ENCODE measurements around the gene OSBPL5.
A peak's percentile ranks its signal among the peaks of the same experiment; 100 is the strongest.

OSBPL5 gene

GRCh38 chr11:3103076-3103475, 62.0 kb downstream of the OSBPL5 start:
- TF ChIP-seq, protein P1, sequence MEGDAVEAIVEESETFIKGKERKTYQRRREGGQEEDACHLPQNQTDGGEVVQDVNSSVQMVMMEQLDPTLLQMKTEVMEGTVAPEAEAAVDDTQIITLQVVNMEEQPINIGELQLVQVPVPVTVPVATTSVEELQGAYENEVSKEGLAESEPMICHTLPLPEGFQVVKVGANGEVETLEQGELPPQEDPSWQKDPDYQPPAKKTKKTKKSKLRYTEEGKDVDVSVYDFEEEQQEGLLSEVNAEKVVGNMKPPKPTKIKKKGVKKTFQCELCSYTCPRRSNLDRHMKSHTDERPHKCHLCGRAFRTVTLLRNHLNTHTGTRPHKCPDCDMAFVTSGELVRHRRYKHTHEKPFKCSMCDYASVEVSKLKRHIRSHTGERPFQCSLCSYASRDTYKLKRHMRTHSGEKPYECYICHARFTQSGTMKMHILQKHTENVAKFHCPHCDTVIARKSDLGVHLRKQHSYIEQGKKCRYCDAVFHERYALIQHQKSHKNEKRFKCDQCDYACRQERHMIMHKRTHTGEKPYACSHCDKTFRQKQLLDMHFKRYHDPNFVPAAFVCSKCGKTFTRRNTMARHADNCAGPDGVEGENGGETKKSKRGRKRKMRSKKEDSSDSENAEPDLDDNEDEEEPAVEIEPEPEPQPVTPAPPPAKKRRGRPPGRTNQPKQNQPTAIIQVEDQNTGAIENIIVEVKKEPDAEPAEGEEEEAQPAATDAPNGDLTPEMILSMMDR (IDR thresholded peaks at IDR 0.05; ENCODE audit: low read depth, low read length), result no peak
- H3K4me3 ChIP-seq (ENCODE audit: low read depth, low read length), result no peak overlapping the region

DNA sequence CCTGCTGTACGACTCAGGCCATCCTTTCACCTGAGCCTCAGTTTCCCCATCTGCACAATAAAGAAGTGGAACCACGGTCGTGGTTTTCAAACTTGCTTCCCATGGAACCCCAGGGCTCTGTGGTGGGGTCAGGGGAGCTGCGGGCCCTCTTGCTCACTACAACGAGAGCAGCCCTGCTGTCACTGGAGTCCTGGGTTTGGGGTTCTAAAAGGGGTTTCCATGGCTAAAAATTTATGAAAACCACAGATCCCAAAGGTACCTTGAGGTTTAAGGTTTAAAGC, 62.5 kb downstream of the OSBPL5 start:
- TF ChIP-seq, protein P1 (IDR thresholded peaks at IDR 0.05; ENCODE audit: low read depth, low read length), result no peak
- no peak overlapping the region for H3K4me3 ChIP-seq (ENCODE audit: low read depth, low read length)

DNA sequence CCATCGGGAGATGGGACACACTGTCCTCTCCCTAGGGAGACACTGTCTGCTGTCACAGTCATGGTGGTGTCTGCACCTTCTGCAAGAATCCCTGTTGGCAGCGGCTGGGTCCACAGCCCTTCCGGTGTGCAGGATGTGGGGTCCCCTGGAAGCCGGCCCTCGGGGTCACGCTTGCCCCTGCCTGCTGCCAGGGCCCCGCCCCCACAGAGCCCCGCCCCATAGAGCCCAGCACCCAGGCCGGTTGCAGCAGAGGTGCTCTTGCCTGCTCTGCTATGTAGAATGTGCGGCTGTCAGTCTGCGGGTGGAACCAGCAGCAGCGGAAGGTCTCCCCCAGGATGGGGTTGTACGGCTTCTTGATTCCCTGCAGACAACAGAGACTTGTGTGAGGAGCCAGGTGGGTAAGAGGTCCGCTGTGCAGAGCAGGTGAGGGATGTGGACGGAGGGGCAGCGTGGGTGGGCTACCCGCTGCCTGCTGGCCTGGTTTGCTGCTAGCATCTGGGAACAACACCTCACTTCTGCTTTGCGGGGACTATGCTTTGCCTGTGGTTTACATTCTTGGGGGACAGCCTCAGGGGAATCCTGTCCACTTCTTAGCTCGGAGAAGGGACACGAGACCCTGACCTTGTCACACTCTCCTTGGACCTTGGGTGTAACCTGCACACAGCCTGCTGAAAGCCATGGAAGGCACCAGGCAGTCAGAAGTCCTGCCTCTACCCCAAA, 63.0 kb downstream of the OSBPL5 start:
- H3K4me3 ChIP-seq (ENCODE audit: low read depth, low read length), result no peak overlapping the region
- TF ChIP-seq, protein P1 (IDR thresholded peaks at IDR 0.05; ENCODE audit: low read depth, low read length), result no peak

GRCh38 chr11:3099178-3099577, 65.9 kb downstream of the OSBPL5 start:
- H3K4me3 ChIP-seq (ENCODE audit: low read depth, low read length), result no peak overlapping the region
- TF ChIP-seq, protein P1 (IDR thresholded peaks at IDR 0.05; ENCODE audit: low read depth, low read length), result no peak

- TF ChIP-seq, protein P1 (IDR thresholded peaks at IDR 0.05; ENCODE audit: low read depth, low read length), result no peak
- H3K4me3 ChIP-seq (ENCODE audit: low read depth, low read length), result no peak overlapping the region
Measured at GRCh38 chr11:3096909-3097530, 68.1 kb downstream of the OSBPL5 start.

GRCh38 chr11:3095712-3096361, 69.3 kb downstream of the OSBPL5 start:
- peak overlapping the region; percentile 37 for H3K4me3 ChIP-seq (ENCODE audit: low read depth, low read length)
- TF ChIP-seq, protein P1 (IDR thresholded peaks at IDR 0.05; ENCODE audit: low read depth, low read length), result no peak

GRCh38 chr11:3094223-3094824, 70.8 kb downstream of the OSBPL5 start:
- TF ChIP-seq, protein P1 (IDR thresholded peaks at IDR 0.05; ENCODE audit: low read depth, low read length), result no peak
- no peak overlapping the region for H3K4me3 ChIP-seq (ENCODE audit: low read depth, low read length)
